ENCODE measurements around the gene STARD13.

Gene STARD13

GRCh38 chr13:33139780-33140535 lies 145.6 kb downstream of the STARD13 start:
- WGBS, 2 experiments (ENCODE audit: insufficient coverage in 2 of 2) = 96% methylated on average over 6 of the region's 7 CpGs
- Histone ChIP-seq H3K9me3 (ENCODE audit: control insufficient read depth, low read length) (no peaks in the 10 kb centered on the region), H3K36me3 (ENCODE audit: control insufficient read depth, insufficient read depth, low read length) (peaks cover 10% of the 10 kb centered on the region), H3K4me1 (ENCODE audit: control insufficient read depth, insufficient read depth, low read length, poor library complexity, severe bottlenecking) (no peaks in the 10 kb centered on the region), H3K4me3 (ENCODE audit: extremely low read depth, insufficient read depth, low read length, poor library complexity, severe bottlenecking) (no peak overlapping the region), H3K27ac (ENCODE audit: low read depth, low read length, severe bottlenecking) (no peak overlapping the region)

- 100% methylated on average over 1 of the region's 1 CpG; no CpG with 5 or more reads in 1 of the 2 experiments for WGBS, 2 experiments (ENCODE audit: insufficient coverage in 2 of 2)
- H3K4me3 ChIP-seq (ENCODE audit: extremely low read depth, insufficient read depth, low read length, poor library complexity, severe bottlenecking) = no peak overlapping the region
Observed at GRCh38 chr13:33139184-33139583, 146.4 kb downstream of the STARD13 start.

GRCh38 chr13:33138441-33138840 lies 147.1 kb downstream of the STARD13 start:
- 88 to 99% methylated on average over 8 to 11 of the region's 14 CpGs for WGBS, 2 experiments (ENCODE audit: insufficient coverage in 2 of 2)
- Histone ChIP-seq H3K4me1 (ENCODE audit: control insufficient read depth, insufficient read depth, low read length, poor library complexity, severe bottlenecking) (no peaks in the 10 kb centered on the region), H3K27ac (ENCODE audit: low read depth, low read length, severe bottlenecking) (no peak overlapping the region), H3K4me3 (ENCODE audit: extremely low read depth, insufficient read depth, low read length, poor library complexity, severe bottlenecking) (no peak overlapping the region), H3K36me3 (ENCODE audit: control insufficient read depth, insufficient read depth, low read length) (peaks cover 10% of the 10 kb centered on the region), H3K9me3 (ENCODE audit: control insufficient read depth, low read length) (no peaks in the 10 kb centered on the region)

More at GRCh38 chr13:33139184-33139583, 146.4 kb downstream of the STARD13 start:
- Histone ChIP-seq H3K27ac (ENCODE audit: low read depth, low read length, severe bottlenecking) (no peak overlapping the region), H3K9me3 (ENCODE audit: control insufficient read depth, low read length) (no peaks in the 10 kb centered on the region), H3K36me3 (ENCODE audit: control insufficient read depth, insufficient read depth, low read length) (peaks cover 10% of the 10 kb centered on the region), H3K4me1 (ENCODE audit: control insufficient read depth, insufficient read depth, low read length, poor library complexity, severe bottlenecking) (no peaks in the 10 kb centered on the region)

- H3K4me3 ChIP-seq (ENCODE audit: extremely low read depth, insufficient read depth, low read length, poor library complexity, severe bottlenecking) = no peak overlapping the region
- peaks cover 10% of the 10 kb centered on the region for H3K36me3 ChIP-seq (ENCODE audit: control insufficient read depth, insufficient read depth, low read length)
- H3K4me1 ChIP-seq (ENCODE audit: control insufficient read depth, insufficient read depth, low read length, poor library complexity, severe bottlenecking) = no peaks in the 10 kb centered on the region
- no peak overlapping the region for H3K27ac ChIP-seq (ENCODE audit: low read depth, low read length, severe bottlenecking)
- H3K9me3 ChIP-seq (ENCODE audit: control insufficient read depth, low read length) = no peaks in the 10 kb centered on the region
- 100% methylated on average over 3 of the region's 4 CpGs; no CpG with 5 or more reads in 1 of the 2 experiments for WGBS, 2 experiments (ENCODE audit: insufficient coverage in 2 of 2)
Observed at GRCh38 chr13:33137721-33138120, 147.8 kb downstream of the STARD13 start.

GRCh38 chr13:33135097-33135496 lies 150.5 kb downstream of the STARD13 start:
- Histone ChIP-seq H3K36me3 (ENCODE audit: control insufficient read depth, insufficient read depth, low read length) (peaks cover 10% of the 10 kb centered on the region), H3K4me1 (ENCODE audit: control insufficient read depth, insufficient read depth, low read length, poor library complexity, severe bottlenecking) (no peaks in the 10 kb centered on the region), H3K4me3 (ENCODE audit: extremely low read depth, insufficient read depth, low read length, poor library complexity, severe bottlenecking) (no peak overlapping the region), H3K27ac (ENCODE audit: low read depth, low read length, severe bottlenecking) (no peak overlapping the region), H3K9me3 (ENCODE audit: control insufficient read depth, low read length) (no peaks in the 10 kb centered on the region)
- WGBS, 2 experiments (ENCODE audit: insufficient coverage in 2 of 2) = 100% methylated on average over 1 of the region's 1 CpG; no CpG with 5 or more reads in 1 of the 2 experiments

- Histone ChIP-seq H3K4me3 (ENCODE audit: extremely low read depth, insufficient read depth, low read length, poor library complexity, severe bottlenecking) (no peak overlapping the region), H3K36me3 (ENCODE audit: control insufficient read depth, insufficient read depth, low read length) (peaks cover 16% of the 10 kb centered on the region), H3K27ac (ENCODE audit: low read depth, low read length, severe bottlenecking) (no peak overlapping the region), H3K9me3 (ENCODE audit: control insufficient read depth, low read length) (no peaks in the 10 kb centered on the region), H3K4me1 (ENCODE audit: control insufficient read depth, insufficient read depth, low read length, poor library complexity, severe bottlenecking) (no peaks in the 10 kb centered on the region)
- WGBS, 2 experiments (ENCODE audit: insufficient coverage in 2 of 2) = 92 to 100% methylated on average over 2 of the region's 3 CpGs
Observed at GRCh38 chr13:33134213-33134612, 151.3 kb downstream of the STARD13 start.

GRCh38 chr13:33132644-33133440 lies 152.7 kb downstream of the STARD13 start:
- no peak overlapping the region for H3K27ac ChIP-seq (ENCODE audit: low read depth, low read length, severe bottlenecking)
- no peaks in the 10 kb centered on the region for H3K9me3 ChIP-seq (ENCODE audit: control insufficient read depth, low read length)
- no peaks in the 10 kb centered on the region for H3K4me1 ChIP-seq (ENCODE audit: control insufficient read depth, insufficient read depth, low read length, poor library complexity, severe bottlenecking)
- 100% methylated on average over 1 of the region's 1 CpG; no CpG with 5 or more reads in 1 of the 2 experiments for WGBS, 2 experiments (ENCODE audit: insufficient coverage in 2 of 2)
- H3K4me3 ChIP-seq (ENCODE audit: extremely low read depth, insufficient read depth, low read length, poor library complexity, severe bottlenecking) = no peak overlapping the region
- H3K36me3 ChIP-seq (ENCODE audit: control insufficient read depth, insufficient read depth, low read length) = peaks cover 11% of the 10 kb centered on the region

- H3K4me3 ChIP-seq (ENCODE audit: extremely low read depth, insufficient read depth, low read length, poor library complexity, severe bottlenecking) = no peak overlapping the region
- H3K36me3 ChIP-seq (ENCODE audit: control insufficient read depth, insufficient read depth, low read length) = peaks cover 13% of the 10 kb centered on the region
- 94 to 95% methylated on average over 19 of the region's 20 CpGs for WGBS, 2 experiments (ENCODE audit: insufficient coverage in 2 of 2)
- H3K4me1 ChIP-seq (ENCODE audit: control insufficient read depth, insufficient read depth, low read length, poor library complexity, severe bottlenecking) = peaks cover 17% of the 10 kb centered on the region
- no peaks in the 10 kb centered on the region for H3K9me3 ChIP-seq (ENCODE audit: control insufficient read depth, low read length)
- H3K27ac ChIP-seq (ENCODE audit: low read depth, low read length, severe bottlenecking) = no peak overlapping the region
Observed at GRCh38 chr13:33129886-33130285, 155.7 kb downstream of the STARD13 start.

- H3K9me3 ChIP-seq (ENCODE audit: control insufficient read depth, low read length) = no peaks in the 10 kb centered on the region
- WGBS, 2 experiments (ENCODE audit: insufficient coverage in 2 of 2) = 95 to 97% methylated on average over 16 to 17 of the region's 20 CpGs
- H3K36me3 ChIP-seq (ENCODE audit: control insufficient read depth, insufficient read depth, low read length) = peaks cover 16% of the 10 kb centered on the region
- H3K4me3 ChIP-seq (ENCODE audit: extremely low read depth, insufficient read depth, low read length, poor library complexity, severe bottlenecking) = no peak overlapping the region
- H3K27ac ChIP-seq (ENCODE audit: low read depth, low read length, severe bottlenecking) = no peak overlapping the region
- peaks cover 18% of the 10 kb centered on the region for H3K4me1 ChIP-seq (ENCODE audit: control insufficient read depth, insufficient read depth, low read length, poor library complexity, severe bottlenecking)
Observed at GRCh38 chr13:33129094-33129832, 156.3 kb downstream of the STARD13 start.

GRCh38 chr13:33128134-33128533 lies 157.4 kb downstream of the STARD13 start:
- Histone ChIP-seq H3K4me3 (ENCODE audit: extremely low read depth, insufficient read depth, low read length, poor library complexity, severe bottlenecking) (no peak overlapping the region), H3K9me3 (ENCODE audit: control insufficient read depth, low read length) (no peaks in the 10 kb centered on the region), H3K36me3 (ENCODE audit: control insufficient read depth, insufficient read depth, low read length) (peaks cover 17% of the 10 kb centered on the region), H3K4me1 (ENCODE audit: control insufficient read depth, insufficient read depth, low read length, poor library complexity, severe bottlenecking) (peaks cover 30% of the 10 kb centered on the region), H3K27ac (ENCODE audit: low read depth, low read length, severe bottlenecking) (no peak overlapping the region)
- 86 to 88% methylated on average over 1 to 2 of the region's 4 CpGs for WGBS, 2 experiments (ENCODE audit: insufficient coverage in 2 of 2)

Data from mesodermal cell (in vitro differentiated cells).